Measurements from ENCODE around the gene EFCAB11. TPM values are rescaled to one million over a fixed set of nuclear protein-coding genes. Genes with fewer than 3 reads are reported as not detected.

Gene EFCAB11
- total and polyA plus RNA-seq, 2 experiments from 2014 or later: 7.2 to 10.8 TPM

GRCh38 chr14:89957791-89958190, 3.3 kb upstream of the EFCAB11 start:
- Histone ChIP-seq H3K4me1 (ENCODE audit: insufficient read depth) (peaks cover 16% of the 10 kb centered on the region), H4K20me1 (ENCODE audit: insufficient read depth, poor library complexity, severe bottlenecking) (no peaks in the 10 kb centered on the region), H3K4me2 (peak overlapping the region; percentile 83), H2AFZ (no peak overlapping the region), H3K4me3 (no peak overlapping the region), H3K27me3 (no peaks in the 10 kb centered on the region), H3K9me3 (ENCODE audit: low read depth) (no peaks in the 10 kb centered on the region), H3K9me2 (replicated peaks; ENCODE audit: insufficient read depth) (no peaks in the 10 kb centered on the region), H3K27ac (no peak overlapping the region), H3K36me3 (replicated peaks; ENCODE audit: insufficient read depth, low read depth) (no peaks in the 10 kb centered on the region), H3K79me2 (peaks cover 24% of the 10 kb centered on the region)
- WGBS (ENCODE audit: low lambda C conversion rate, missing lambda C conversion rate): 89% methylated on average over 8 of the region's 8 CpGs
- no peak for DNase-seq (ENCODE audit: low spot score)
- no peak for TF ChIP-seq EZH2 (IDR thresholded peaks at IDR 0.05; ENCODE audit: borderline replicate concordance)
- no peak for TF ChIP-seq EZH2phosphoT487 (IDR thresholded peaks at IDR 0.05; ENCODE audit: low read depth, severe bottlenecking, unreplicated experiment)
- no peak for TF ChIP-seq CTCF (IDR thresholded peaks at IDR 0.05; ENCODE audit: poor library complexity)

DNA sequence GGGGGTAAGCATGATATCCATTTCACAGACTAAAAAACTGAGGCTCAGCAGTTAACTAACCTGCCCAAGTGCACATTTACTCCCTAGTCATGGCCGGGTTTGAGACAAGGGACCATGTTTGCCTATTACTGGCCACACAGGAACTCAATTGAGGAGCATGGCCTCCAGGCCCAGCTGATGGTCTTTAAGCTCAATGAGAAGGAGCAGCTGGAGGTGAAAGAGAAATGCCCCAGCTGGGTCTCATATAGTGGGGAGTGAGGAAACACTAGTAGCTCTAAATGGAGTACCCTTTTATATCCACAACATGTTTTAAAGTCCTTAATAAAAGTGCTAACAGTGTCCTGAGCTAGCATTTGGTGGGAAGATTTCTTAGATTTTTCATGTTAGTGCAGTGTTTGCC, 2.8 kb upstream of the EFCAB11 start:
- H3K79me2 ChIP-seq: peaks cover 24% of the 10 kb centered on the region
- H3K4me3 ChIP-seq: no peak overlapping the region
- peaks cover 16% of the 10 kb centered on the region for H3K4me1 ChIP-seq (ENCODE audit: insufficient read depth)
- 72% methylated on average over 1 of the region's 1 CpG for WGBS (ENCODE audit: low lambda C conversion rate, missing lambda C conversion rate)
- H3K27me3 ChIP-seq: no peaks in the 10 kb centered on the region
- H3K4me2 ChIP-seq: peak overlapping the region; percentile 83
- no peaks in the 10 kb centered on the region for H3K9me2 ChIP-seq (replicated peaks; ENCODE audit: insufficient read depth)
- TF ChIP-seq EZH2phosphoT487 (IDR thresholded peaks at IDR 0.05; ENCODE audit: low read depth, severe bottlenecking, unreplicated experiment): no peak
- TF ChIP-seq EZH2 (IDR thresholded peaks at IDR 0.05; ENCODE audit: borderline replicate concordance): no peak
- TF ChIP-seq CTCF (IDR thresholded peaks at IDR 0.05; ENCODE audit: poor library complexity): no peak
- H3K27ac ChIP-seq: no peak overlapping the region
- H4K20me1 ChIP-seq (ENCODE audit: insufficient read depth, poor library complexity, severe bottlenecking): no peaks in the 10 kb centered on the region
- H2AFZ ChIP-seq: no peak overlapping the region
- DNase-seq (ENCODE audit: low spot score): no peak
- H3K9me3 ChIP-seq (ENCODE audit: low read depth): no peaks in the 10 kb centered on the region
- H3K36me3 ChIP-seq (replicated peaks; ENCODE audit: insufficient read depth, low read depth): no peaks in the 10 kb centered on the region

- 21% methylated on average over 15 of the region's 15 CpGs for WGBS (ENCODE audit: low lambda C conversion rate, missing lambda C conversion rate)
- no peak for TF ChIP-seq CTCF (IDR thresholded peaks at IDR 0.05; ENCODE audit: poor library complexity)
- TF ChIP-seq EZH2phosphoT487 (IDR thresholded peaks at IDR 0.05; ENCODE audit: low read depth, severe bottlenecking, unreplicated experiment): no peak
- no peak for TF ChIP-seq EZH2 (IDR thresholded peaks at IDR 0.05; ENCODE audit: borderline replicate concordance)
- Histone ChIP-seq H3K27me3 (no peaks in the 10 kb centered on the region), H3K36me3 (replicated peaks; ENCODE audit: insufficient read depth, low read depth) (no peaks in the 10 kb centered on the region), H2AFZ (peak overlapping the region; percentile 81), H3K9me2 (replicated peaks; ENCODE audit: insufficient read depth) (no peaks in the 10 kb centered on the region), H3K27ac (peak overlapping the region; percentile 87), H3K4me2 (peak overlapping the region; percentile 83), H3K79me2 (peaks cover 19% of the 10 kb centered on the region), H3K4me3 (peak overlapping the region; percentile 53), H3K4me1 (ENCODE audit: insufficient read depth) (peaks cover 16% of the 10 kb centered on the region), H4K20me1 (ENCODE audit: insufficient read depth, poor library complexity, severe bottlenecking) (no peaks in the 10 kb centered on the region), H3K9me3 (ENCODE audit: low read depth) (no peaks in the 10 kb centered on the region)
- no peak for DNase-seq (ENCODE audit: low spot score)
Observed at GRCh38 chr14:89956661-89957009, 2.1 kb upstream of the EFCAB11 start.

Data from hepatocyte (in vitro differentiated cells).